GM19467 (cell line): ENCODE measurements around the gene GNB1.
A peak's percentile ranks its signal among the peaks of the same experiment; 100 is the strongest.

Experiments
- ATAC-seq: cut with Tn5 transposase; IDR thresholded peaks from one replicate; pipeline ENCODE4 v1.9.1; 2021; ENCODE audit warnings: mild to moderate bottlenecking, moderate library complexity; ENCODE audit not compliant: unreplicated experiment

Gene GNB1

GRCh38 chr1:1922956-1923833 lies 32.3 kb upstream of the GNB1 start:
- no peak for ATAC-seq

- ATAC-seq, result no peak
Observed at GRCh38 chr1:1922702-1922955, 31.7 kb upstream of the GNB1 start.

- no peak for ATAC-seq
Observed at GRCh38 chr1:1921901-1922701, 31.2 kb upstream of the GNB1 start.

- ATAC-seq, result no peak
Observed at GRCh38 chr1:1921459-1921862, 30.6 kb upstream of the GNB1 start.

GRCh38 chr1:1920608-1921458 lies 29.9 kb upstream of the GNB1 start:
- no peak for ATAC-seq

GRCh38 chr1:1920057-1920607 lies 29.2 kb upstream of the GNB1 start:
- no peak for ATAC-seq

- ATAC-seq, result peak; percentile 71
Observed at GRCh38 chr1:1919304-1920056, 28.6 kb upstream of the GNB1 start.

- peak; percentile 19 for ATAC-seq
Observed at GRCh38 chr1:1918901-1919303, 28.0 kb upstream of the GNB1 start, which contains the start of gene TMEM52. TMEM52 (minus strand) TSS chr1:1919279; CDS start chr1:1919265, 14 bp downstream.

- ATAC-seq, result no peak
Observed at GRCh38 chr1:1917995-1918900, 27.4 kb upstream of the GNB1 start.

GRCh38 chr1:1917304-1917976 lies 26.6 kb upstream of the GNB1 start:
- ATAC-seq, result no peak

- ATAC-seq, result no peak
Observed at GRCh38 chr1:1916851-1917251, 26.0 kb upstream of the GNB1 start.

- ATAC-seq, result no peak
Observed at GRCh38 chr1:1915911-1916840, 25.3 kb upstream of the GNB1 start.

GRCh38 chr1:1914971-1915692 lies 24.2 kb upstream of the GNB1 start, which contains the start of gene CALML6:
CALML6 (plus strand) TSS chr1:1915260; CDS start chr1:1915281, 21 bp downstream.
- no peak for ATAC-seq

- ATAC-seq, result no peak
Observed at GRCh38 chr1:1914101-1914970, 23.4 kb upstream of the GNB1 start.

GRCh38 chr1:1911350-1912041 lies 20.6 kb upstream of the GNB1 start:
- no peak for ATAC-seq
